CD4-positive, alpha-beta T cell treated with Interleukin-15 for 1 hour (primary cell): ENCODE results near the gene CAGE1.

Experiments
- DNase-seq: peaks from one replicate; pipeline ENCODE4 v3.0.0-alpha.2; 2020

CAGE1 gene

DNA sequence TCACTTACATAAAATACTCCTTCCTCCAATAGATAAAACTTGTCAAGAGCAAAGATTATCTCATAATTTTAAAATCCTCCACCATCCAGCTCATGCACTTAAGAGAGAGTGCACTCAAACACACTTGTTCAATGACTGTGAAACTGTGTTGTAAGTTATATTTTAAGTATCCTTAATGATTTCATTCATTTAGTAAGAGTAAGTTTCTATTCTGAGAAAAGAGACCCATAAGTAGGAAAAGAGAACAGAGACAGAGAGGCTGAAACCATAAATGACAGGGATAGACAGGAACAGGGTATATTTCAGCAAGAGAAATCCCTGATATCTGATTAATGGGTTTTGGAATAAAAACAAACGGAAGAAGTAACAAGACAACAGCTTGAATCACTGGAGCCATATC lies 84.7 kb downstream of the CAGE1 start:
- no peak for DNase-seq

DNA sequence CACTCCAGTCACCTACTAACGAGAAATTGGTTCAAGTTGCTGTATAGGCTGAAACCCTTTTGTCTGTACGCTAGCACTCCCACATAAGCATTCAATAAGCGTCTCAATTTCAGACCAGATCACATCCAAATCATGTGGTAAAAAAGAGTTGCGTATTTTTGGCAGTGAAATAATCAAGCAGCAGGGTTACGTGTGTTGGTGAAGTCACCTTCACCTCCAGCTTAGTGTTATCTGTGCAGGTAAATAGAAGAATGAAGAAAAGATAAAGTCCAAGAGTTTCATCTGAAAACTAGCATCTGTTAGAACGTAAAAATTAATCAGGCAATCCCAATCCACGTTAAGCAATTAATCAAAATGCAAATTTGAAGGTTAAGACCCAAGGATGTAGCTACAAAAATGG lies 87.8 kb downstream of the CAGE1 start:
- no peak for DNase-seq

DNA sequence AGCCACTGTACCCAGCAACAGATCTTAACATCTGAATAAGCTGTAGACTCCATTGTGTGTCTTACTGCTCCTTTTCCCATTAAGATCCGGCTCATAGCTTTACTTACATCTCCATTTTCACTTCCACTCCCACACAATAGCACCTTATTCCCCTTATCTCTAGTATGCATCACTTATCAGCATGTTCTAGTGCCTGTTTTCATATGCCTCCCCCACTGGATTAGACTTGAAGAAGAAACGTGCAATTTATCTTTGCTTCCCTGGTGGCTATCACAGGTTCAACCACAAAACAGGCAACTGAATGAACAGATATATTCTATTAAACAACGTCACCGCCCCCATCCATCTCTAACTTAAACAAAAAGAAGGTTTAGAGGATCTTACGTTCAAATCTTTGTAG lies 88.6 kb downstream of the CAGE1 start:
- DNase-seq, result no peak

DNA sequence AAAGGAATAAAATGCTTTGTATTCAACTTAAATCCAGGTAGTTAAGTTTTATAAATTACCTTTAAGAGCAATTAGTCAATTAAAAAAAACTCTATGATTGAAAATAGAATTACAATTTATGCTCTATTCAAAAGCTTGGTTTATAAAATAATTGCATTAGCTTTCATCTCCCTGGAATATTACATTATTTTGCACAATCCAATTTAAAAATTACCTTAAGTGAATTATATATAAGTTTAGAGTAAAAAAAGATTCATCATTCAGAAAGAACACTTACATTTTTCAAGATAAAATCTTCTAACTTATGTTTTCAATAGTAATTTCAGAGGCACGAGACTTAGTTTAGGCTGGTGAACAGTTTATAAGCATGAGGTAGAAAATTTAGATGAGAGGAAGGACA lies 91.4 kb downstream of the CAGE1 start:
- no peak for DNase-seq

DNA sequence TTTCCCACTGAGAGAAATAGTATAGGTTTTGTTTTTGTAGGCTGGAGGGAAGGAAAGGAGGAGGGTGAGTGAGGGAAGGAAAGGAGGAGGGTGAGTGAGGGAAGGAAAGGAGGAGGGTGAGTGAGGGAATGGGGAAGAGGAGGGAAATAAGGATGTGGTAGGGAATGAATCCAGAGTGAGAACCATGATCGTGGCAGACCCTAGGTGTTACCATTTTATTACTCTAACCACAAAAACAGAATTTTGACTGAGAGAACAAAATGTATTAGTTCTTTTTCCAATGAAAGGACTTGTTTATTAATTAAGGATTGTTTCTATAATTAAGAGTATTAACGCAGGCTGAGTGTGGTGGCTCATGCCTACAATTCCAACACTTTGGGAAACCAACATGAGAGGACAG lies 92.9 kb downstream of the CAGE1 start:
- DNase-seq, result no peak

DNA sequence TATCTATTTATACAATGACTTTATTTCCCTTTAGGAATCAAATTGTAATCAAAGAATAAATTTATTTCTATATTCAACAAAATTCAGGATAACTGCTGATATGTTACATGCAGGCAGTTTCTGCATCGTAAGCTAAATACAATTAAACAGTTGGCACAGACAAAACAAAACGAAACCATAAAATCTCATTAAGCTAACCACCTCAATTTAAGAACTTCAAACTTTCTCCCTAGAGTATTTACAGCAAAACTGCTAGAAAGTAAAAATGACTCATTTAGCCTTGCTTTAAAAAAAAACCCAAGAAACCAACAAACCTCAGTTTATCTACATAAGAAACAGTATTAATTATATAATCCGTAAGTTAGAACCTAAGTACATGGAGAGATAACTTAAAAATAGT lies 93.6 kb downstream of the CAGE1 start:
- DNase-seq, result no peak

DNA sequence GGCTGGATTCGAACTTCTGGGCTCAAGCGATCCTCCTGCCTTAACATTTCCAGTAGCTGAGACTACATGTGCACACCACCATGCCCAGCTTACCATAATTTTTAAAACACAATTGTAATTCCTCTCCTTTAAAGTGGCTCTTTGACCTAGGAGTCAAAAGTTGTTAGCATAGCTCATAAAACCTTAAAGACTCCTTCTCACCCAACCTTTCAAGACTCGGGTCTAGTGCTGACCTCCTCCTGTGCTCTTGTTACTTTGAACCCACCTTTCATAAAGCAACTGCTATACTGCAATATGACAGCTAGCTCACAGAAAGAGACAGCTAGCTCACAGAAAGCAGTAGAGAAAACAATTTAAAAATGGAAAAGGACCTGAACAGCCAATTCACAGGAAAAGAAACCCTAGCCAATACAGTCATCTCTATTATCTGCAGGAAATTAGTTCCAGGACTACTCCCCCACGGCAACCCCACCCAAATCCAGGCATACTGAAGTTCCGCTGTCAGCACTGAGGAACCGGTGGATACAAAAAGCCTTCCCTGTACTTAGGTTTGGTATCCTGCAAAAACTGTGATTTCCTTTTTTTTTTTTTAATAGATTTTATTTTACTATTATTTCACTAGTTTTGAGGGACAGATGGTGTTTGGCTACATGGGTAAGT lies 96.8 kb downstream of the CAGE1 start:
- DNase-seq, result no peak

DNA sequence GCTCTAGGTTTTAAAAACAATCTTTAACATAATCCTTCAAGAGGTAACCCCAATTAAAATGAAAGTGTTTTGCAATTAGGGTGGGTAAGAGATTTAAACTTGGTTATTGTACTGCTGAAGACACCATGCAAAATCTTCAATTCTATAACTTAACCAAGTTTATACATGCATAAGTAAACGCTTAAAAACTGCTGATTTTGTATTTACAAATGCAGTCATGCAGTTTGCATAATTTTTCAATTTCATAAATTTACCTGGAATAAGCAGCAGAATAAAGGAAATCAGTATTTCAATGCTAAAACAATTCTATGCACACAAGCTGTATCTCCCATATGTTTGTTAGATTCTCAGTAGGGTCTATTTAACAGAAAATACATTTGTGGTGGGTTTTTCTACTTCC lies 99.5 kb downstream of the CAGE1 start:
- DNase-seq, result no peak

DNA sequence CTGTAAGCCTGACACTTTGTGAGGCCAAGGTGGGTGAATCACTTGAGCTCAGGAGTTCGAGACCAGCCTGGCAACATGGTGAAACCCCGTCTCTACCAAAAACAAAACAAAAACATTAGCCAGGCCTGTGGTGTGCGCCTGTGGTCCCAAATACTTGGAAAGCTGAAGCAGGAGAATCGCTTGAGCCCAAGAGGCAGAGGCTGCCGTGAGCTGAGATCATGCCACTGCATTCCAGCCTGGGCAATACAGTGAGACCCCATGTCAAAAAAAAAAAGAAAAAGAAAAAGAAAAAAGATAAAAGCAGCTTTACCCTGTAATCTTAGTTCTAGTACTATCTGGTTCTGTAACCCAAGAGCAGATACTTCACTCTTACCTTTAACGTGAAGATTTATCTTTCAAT lies 104.1 kb downstream of the CAGE1 start:
- DNase-seq, result no peak

DNA sequence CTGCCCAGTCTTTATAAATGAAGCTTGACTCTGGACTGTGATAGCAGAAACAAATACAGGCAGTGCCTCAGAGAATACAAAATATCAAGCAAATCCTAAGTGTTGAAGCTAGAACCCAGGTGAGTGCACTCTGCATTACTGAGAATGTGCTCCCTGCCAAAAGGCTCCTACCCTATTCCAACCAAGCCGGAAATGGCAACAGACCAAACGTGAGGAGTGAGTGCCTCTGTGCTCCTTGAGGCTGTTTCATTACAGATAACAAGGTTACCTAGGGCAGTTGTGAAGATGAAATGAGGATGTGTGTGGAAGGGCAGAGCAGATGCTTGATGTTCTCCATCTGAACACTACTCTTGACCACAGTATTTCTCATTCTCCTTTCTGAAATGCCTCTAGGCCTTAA lies 105.9 kb downstream of the CAGE1 start:
- DNase-seq, result no peak

DNA sequence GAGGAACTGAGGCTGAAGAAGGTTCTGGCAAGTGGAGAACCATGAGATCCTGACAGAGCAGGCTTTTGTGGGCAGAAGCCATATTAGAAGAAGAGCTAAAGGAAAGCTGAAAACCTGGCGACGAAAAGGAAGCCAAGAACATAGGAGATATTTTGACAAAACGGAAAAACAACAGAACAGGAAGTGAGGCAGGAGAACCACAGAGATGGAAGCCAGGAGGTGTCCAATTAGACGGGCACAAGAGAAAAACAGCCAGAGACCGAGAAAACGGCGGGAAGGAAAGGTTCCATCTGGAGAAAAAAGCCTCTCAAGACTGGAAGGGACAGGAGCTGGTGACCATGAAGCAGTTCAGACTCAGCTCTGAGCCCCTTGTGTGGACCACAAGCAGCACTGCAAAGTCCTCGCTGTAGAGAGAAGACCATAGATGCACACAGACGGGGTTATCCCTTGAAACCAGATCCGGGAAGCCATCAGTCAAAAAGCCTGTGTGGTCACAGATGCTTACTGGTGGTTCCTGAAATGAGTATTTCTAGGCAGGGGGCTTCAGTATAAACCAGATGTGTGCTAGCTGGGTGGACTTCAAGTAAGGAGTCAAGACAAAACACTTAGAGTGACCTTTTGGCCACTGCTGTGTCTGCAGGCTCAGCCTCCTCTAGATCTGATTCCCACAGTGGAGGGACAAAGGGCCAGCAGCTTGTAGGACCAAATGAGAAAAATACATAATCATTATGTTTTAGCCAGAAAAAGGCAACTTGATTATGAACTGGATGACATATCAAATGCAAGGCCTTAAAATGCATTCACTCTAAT lies 107.2 kb downstream of the CAGE1 start:
- DNase-seq, result no peak
